Peyer's patch (tissue), 4 donors: ENCODE data around the gene TCTN1. TPM values are rescaled to one million over a fixed set of nuclear protein-coding genes. Genes with fewer than 3 reads are reported as not detected.
"Not testable (repeated sequence)": the region's sequence is repeated elsewhere in the genome, so short reads cannot be mapped to it uniquely, and the experiment has no call there.

Source experiments
- DNase-seq, 3 donors: peaks; one replicate each; pipeline ENCODE4 v3.0.0-alpha.2; 2017 to 2019
- H3K27ac ChIP-seq, 4 donors: fragments of 200-600 bp; sonication (generic); one replicate each; pipeline ENCODE4 v1.5.1; 2016 to 2019
- H3K27me3 ChIP-seq, 2 donors: fragments of 200-600 bp; sonication (generic); one replicate each; pipeline ENCODE4 v1.5.1; 2019
- H3K36me3 ChIP-seq, 3 donors: fragments of 200-600 bp; sonication (generic); one replicate each; pipeline ENCODE4 v1.5.1; 2016 to 2019
- H3K4me1 ChIP-seq, 4 donors: fragments of 200-600 bp; sonication (generic); one replicate each; pipeline ENCODE4 v1.5.1; 2016 to 2019
- H3K4me3 ChIP-seq, 4 donors: fragments of 200-600 bp; sonication (generic); 1 replicate in 3 of 4; 2 replicates in 1 of 4; pipeline ENCODE4 v1.5.1; 2016 to 2019; ENCODE audit warnings: mild to moderate bottlenecking in 1 of 4
- H3K9me3 ChIP-seq, 4 donors: fragments of 200-600 bp; sonication (generic); one replicate each; pipeline ENCODE4 v1.5.1; 2016 to 2019; ENCODE audit warnings: mild to moderate bottlenecking in 1 of 4
- CTCF ChIP-seq, 6 experiments: fragments of 450-650 bp in 4 of 6; fragments of 200-600 bp in 2 of 6; sonication (generic) in 1 of 6; IDR thresholded peaks; one replicate each; pipeline ENCODE4 v1.5.1; 2017 to 2019; ENCODE audit warnings: antibody characterized with exemption in 6 of 6, mild to moderate bottlenecking in 3 of 6, moderate library complexity in 1 of 6
- POLR2A ChIP-seq, 2 donors: fragments of 450-650 bp; IDR thresholded peaks; one replicate each; pipeline ENCODE4 v1.5.1; 2017; ENCODE audit warnings: antibody characterized with exemption in 2 of 2, mild to moderate bottlenecking in 2 of 2, moderate library complexity in 2 of 2
- total RNA-seq, 4 donors: library from RNA; depleted of rRNA; stranded (reverse); fragments of >200 nt; gene quantifications; one replicate each; pipeline ENCODE4 v1.1.0, GENCODE V29; 2016

The TCTN1 gene
- total RNA-seq, 4 donors from 2014 or later, result 9.1 to 53.6 (median 9.7) TPM

GRCh38 chr12:110602085-110602814, 11.7 kb upstream of the TCTN1 start:
- not testable (repeated sequence) for H3K36me3 ChIP-seq, H3K4me3 ChIP-seq, H3K9me3 ChIP-seq, H3K4me1 ChIP-seq, H3K27me3 ChIP-seq, H3K27ac ChIP-seq
- peak in 1 of 3 donors; percentile 76 for DNase-seq
- TF ChIP-seq CTCF (IDR thresholded peaks at IDR 0.05), result peak; percentile 43 to 93 (median 82)

- Histone ChIP-seq H3K27ac (peak overlapping the region in 3 of 4 donors; percentile 50 to 84 (median 80)), H3K36me3 (no peaks in the 10 kb centered on the region), H3K27me3 (no peaks in the 10 kb centered on the region), H3K4me3 (peak overlapping the region; percentile 17 to 32 (median 26)), H3K9me3 (no peaks in the 10 kb centered on the region), H3K4me1 (no peaks in the 10 kb centered on the region)
- peak in 1 of 3 donors; percentile 43 for DNase-seq
- TF ChIP-seq CTCF (IDR thresholded peaks at IDR 0.05) (no peak), POLR2A (IDR thresholded peaks at IDR 0.05) (no peak)
Measured at GRCh38 chr12:110606253-110606611, 7.7 kb upstream of the TCTN1 start.

GRCh38 chr12:110613071-110613770, 708 bp upstream of the TCTN1 start:
- peak in 1 of 3 donors; percentile 46 for DNase-seq
- Histone ChIP-seq H3K9me3 (no peaks in the 10 kb centered on the region), H3K27me3 (no peaks in the 10 kb centered on the region), H3K36me3 (no peaks in the 10 kb centered on the region), H3K4me3 (peak overlapping the region; percentile 52 to 91 (median 63)), H3K4me1 (peaks cover 0 to 7% (median 0%) of the 10 kb centered on the region in 4 donors), H3K27ac (peak overlapping the region; percentile 68 to 85 (median 72))
- no peak for TF ChIP-seq CTCF (IDR thresholded peaks at IDR 0.05)
- no peak for TF ChIP-seq POLR2A (IDR thresholded peaks at IDR 0.05)

- peak overlapping the region in 1 of 4 donors; percentile 85 for H3K27ac ChIP-seq
- H3K36me3 ChIP-seq, result no peaks in the 10 kb centered on the region
- TF ChIP-seq POLR2A (IDR thresholded peaks at IDR 0.05) (no peak), CTCF (IDR thresholded peaks at IDR 0.05) (no peak)
- H3K9me3 ChIP-seq, result no peaks in the 10 kb centered on the region
- no peak overlapping the region for H3K4me3 ChIP-seq
- no peak for DNase-seq
- H3K4me1 ChIP-seq, result peaks cover 0 to 7% (median 0%) of the 10 kb centered on the region in 4 donors
- no peaks in the 10 kb centered on the region for H3K27me3 ChIP-seq
Measured at GRCh38 chr12:110615171-110615570, 1.2 kb downstream of the TCTN1 start.

GRCh38 chr12:110616471-110617115, 2.7 kb downstream of the TCTN1 start:
- H3K9me3 ChIP-seq, result no peaks in the 10 kb centered on the region
- peaks cover 0 to 7% (median 0%) of the 10 kb centered on the region in 4 donors for H3K4me1 ChIP-seq
- TF ChIP-seq POLR2A (IDR thresholded peaks at IDR 0.05) (no peak), CTCF (IDR thresholded peaks at IDR 0.05) (no peak)
- no peaks in the 10 kb centered on the region for H3K36me3 ChIP-seq
- no peak overlapping the region for H3K27ac ChIP-seq
- no peak overlapping the region for H3K4me3 ChIP-seq
- no peaks in the 10 kb centered on the region for H3K27me3 ChIP-seq
- no peak for DNase-seq
